Lung (tissue), 12 donors: Measurements from ENCODE around the gene RASSF1. TPM values are rescaled to one million over a fixed set of nuclear protein-coding genes. Genes with fewer than 3 reads are reported as not detected.

ENCODE experiments used
- ATAC-seq: fragments of 200-7000 bp; cut with Tn5 transposase; one replicate; pipeline ENCODE4 v1.9.1; 2020; ENCODE audit warnings: moderate number of reproducible peaks; ENCODE audit not compliant: insufficient read depth, low FRiP score
- DNase-seq, 3 donors: peaks; one replicate each; pipeline ENCODE4 v3.0.0-alpha.2; 2013 to 2017
- H3K27ac ChIP-seq, 2 donors: one replicate each; pipeline ENCODE4 v1.5.1; 2013; ENCODE audit warnings: mild to moderate bottlenecking in 2 of 2, moderate library complexity in 2 of 2, control low read depth in 1 of 2, inconsistent platforms in 1 of 2, low read depth in 1 of 2, low read length in 1 of 2
- H3K27me3 ChIP-seq, 3 donors: one replicate each; pipeline ENCODE4 v1.5.1; 2013; ENCODE audit warnings: low read length in 2 of 3; ENCODE audit not compliant: control insufficient read depth in 3 of 3, insufficient read depth in 3 of 3
- H3K36me3 ChIP-seq, 4 donors: one replicate each; pipeline ENCODE4 v1.5.1; 2013; ENCODE audit warnings: low read length in 4 of 4, mild to moderate bottlenecking in 1 of 4, moderate library complexity in 1 of 4; ENCODE audit not compliant: control insufficient read depth in 4 of 4, insufficient read depth in 4 of 4
- H3K4me1 ChIP-seq, 5 donors: one replicate each; pipeline ENCODE4 v1.5.1; 2013; ENCODE audit warnings: low read length in 5 of 5, mild to moderate bottlenecking in 2 of 5, moderate library complexity in 1 of 5; ENCODE audit not compliant: control insufficient read depth in 5 of 5, insufficient read depth in 5 of 5
- H3K4me3 ChIP-seq: one replicate; pipeline ENCODE4 v1.5.1; 2013; ENCODE audit warnings: mild to moderate bottlenecking, control low read depth, moderate library complexity
- H3K9ac ChIP-seq, 2 donors: one replicate each; pipeline ENCODE4 v1.5.1; 2013; ENCODE audit warnings: low read length in 2 of 2, control low read depth in 1 of 2; ENCODE audit not compliant: insufficient read depth in 1 of 2
- H3K9me3 ChIP-seq, 4 donors: one replicate each; pipeline ENCODE4 v1.5.1; 2013; ENCODE audit warnings: low read length in 3 of 4, mild to moderate bottlenecking in 1 of 4, moderate library complexity in 1 of 4; ENCODE audit not compliant: control insufficient read depth in 4 of 4, insufficient read depth in 3 of 4
- CTCF ChIP-seq: IDR thresholded peaks from 2 replicates; pipeline ENCODE4 v1.5.1; 2012; ENCODE audit warnings: mild to moderate bottlenecking; ENCODE audit errors: control extremely low read depth, extremely low read depth
- WGBS, 2 donors: extraction: QIAGEN DNeasy Blood & Tissue Kit; methylation state at CpG; one replicate each; pipeline ENCODE4 v1.1.7; 2013; 5-methylcytosine and 5-hydroxymethylcytosine counted together
- polyA plus RNA-seq, 2 donors: library from polyadenylated mRNA; stranded (reverse); fragments of 200-250 nt; gene quantifications; one replicate each; pipeline ENCODE4 v1.2.1, GENCODE V29; 2013
- total RNA-seq, 2 donors: library from RNA; depleted of rRNA in 1 of 2; stranded (reverse); fragments of >200 nt in 1 of 2; gene quantifications; one replicate each; pipeline ENCODE4 v1.2.1, GENCODE V29; 2014 to 2021
- donor health status: control.
- donor health status: control.
- donor health status: Bipolar disorder and iron deficiency.
- donor health status: healthy.
- donor health status: DM: yes; HTN: yes; CAD: no.

RASSF1 gene
- total and polyA plus RNA-seq, 4 donors: 36.3 to 59.0 (median 42.0) TPM

GRCh38 chr3:50296721-50297383, 43.8 kb downstream of the RASSF1 start:
- Histone ChIP-seq H3K4me1 (peaks cover 6 to 28% (median 12%) of the 10 kb centered on the region in 5 donors), H3K9ac (no peak overlapping the region), H3K9me3 (no peaks in the 10 kb centered on the region), H3K4me3 (no peak overlapping the region), H3K27ac (no peak overlapping the region), H3K36me3 (peaks cover 0 to 4% (median 0%) of the 10 kb centered on the region in 4 donors), H3K27me3 (no peaks in the 10 kb centered on the region)
- peak in 1 of 3 donors; percentile 7 for DNase-seq
- no peak for TF ChIP-seq CTCF
- 95% methylated on average over 18 of the region's 18 CpGs for WGBS, 2 donors
- ATAC-seq: no peak

- Histone ChIP-seq H3K4me3 (no peak overlapping the region), H3K9ac (no peak overlapping the region), H3K4me1 (peaks cover 6 to 36% (median 9%) of the 10 kb centered on the region in 5 donors), H3K27me3 (no peaks in the 10 kb centered on the region), H3K9me3 (no peaks in the 10 kb centered on the region), H3K27ac (no peak overlapping the region), H3K36me3 (peaks cover 0 to 4% (median 0%) of the 10 kb centered on the region in 4 donors)
- no peak for ATAC-seq
- WGBS, 2 donors: 93 to 94% methylated on average over 8 of the region's 8 CpGs
- no peak for TF ChIP-seq CTCF
- no peak for DNase-seq
These were observed 44.8 kb downstream of the RASSF1 start for GRCh38 chr3:50295553-50296431.

- H3K4me3 ChIP-seq: no peak overlapping the region
- 94% methylated on average over 19 to 22 of the region's 22 CpGs for WGBS, 2 donors
- ATAC-seq: no peak
- DNase-seq: peak in 1 of 3 donors; percentile 9
- no peak overlapping the region for H3K9ac ChIP-seq
- no peaks in the 10 kb centered on the region for H3K9me3 ChIP-seq
- peaks cover 0 to 26% (median under 1%) of the 10 kb centered on the region in 5 donors for H3K4me1 ChIP-seq
- no peak for TF ChIP-seq CTCF
- H3K27me3 ChIP-seq: no peaks in the 10 kb centered on the region
- H3K27ac ChIP-seq: no peak overlapping the region
- H3K36me3 ChIP-seq: peaks cover 1 to 13% (median 3%) of the 10 kb centered on the region in 4 donors
These were observed 45.9 kb downstream of the RASSF1 start for GRCh38 chr3:50294492-50295403.
